Breast epithelium (tissue), 4 donors: ENCODE measurements around the gene SAXO2. TPM values are rescaled to one million over a fixed set of nuclear protein-coding genes. Genes with fewer than 3 reads are reported as not detected.

Experiments
- DNase-seq, 2 donors: peaks; one replicate each; pipeline ENCODE4 v3.0.0-alpha.2; 2019; ENCODE audit warnings: low spot score in 2 of 2
- H3K27ac ChIP-seq, 2 donors: fragments of 200-600 bp; sonication (generic) in 1 of 2; one replicate each; pipeline ENCODE4 v1.5.1; 2016 to 2019; ENCODE audit warnings: mild to moderate bottlenecking in 1 of 2
- H3K27me3 ChIP-seq, 2 donors: fragments of 200-600 bp; sonication (generic) in 1 of 2; one replicate each; pipeline versions ENCODE4 v1.5.1 to v1.6.0; 2017 to 2019; ENCODE audit warnings: control low read depth in 1 of 2, mild to moderate bottlenecking in 1 of 2
- H3K36me3 ChIP-seq: fragments of 200-600 bp; one replicate; pipeline ENCODE4 v1.5.1; 2019
- H3K4me1 ChIP-seq, 2 donors: fragments of 200-600 bp; sonication (generic); one replicate each; pipeline ENCODE4 v1.5.1; 2016 to 2019; ENCODE audit warnings: control low read depth in 1 of 2
- H3K4me3 ChIP-seq, 3 donors: fragments of 200-600 bp; sonication (generic); 1 replicate in 2 of 3; 2 replicates in 1 of 3; pipeline ENCODE4 v1.5.1; 2016 to 2019; ENCODE audit warnings: mild to moderate bottlenecking in 3 of 3, moderate library complexity in 2 of 3
- H3K9me3 ChIP-seq, 2 donors: fragments of 200-600 bp; sonication (generic) in 1 of 2; one replicate each; pipeline ENCODE4 v1.5.1; 2016 to 2019; ENCODE audit warnings: control low read depth in 1 of 2
- CTCF ChIP-seq, 3 donors: fragments of 450-650 bp; IDR thresholded peaks; one replicate each; pipeline ENCODE4 v1.5.1; 2016 to 2017; ENCODE audit warnings: antibody characterized with exemption in 3 of 3, mild to moderate bottlenecking in 3 of 3, moderate library complexity in 3 of 3
- POLR2A ChIP-seq: fragments of 450-650 bp; IDR thresholded peaks from one replicate; pipeline ENCODE4 v1.6.1; 2016; ENCODE audit warnings: antibody characterized with exemption, mild to moderate bottlenecking, moderate library complexity
- POLR2AphosphoS5 ChIP-seq, 3 donors: sonication (generic); formaldehyde crosslinking; IDR thresholded peaks; one replicate each; pipeline ENCODE4 v1.6.1; 2017; ENCODE audit warnings: antibody characterized with exemption in 3 of 3
- intact Hi-C: fragments of 100-400 bp; cut with DNase I; formaldehyde crosslinking; loops from one replicate; pipeline ENCODE4 v1.15.1; 2023; ENCODE audit warnings: low total_unique reads
- total RNA-seq, 3 donors: library from RNA; depleted of rRNA; stranded (reverse); fragments of >200 nt; gene quantifications; one replicate each; pipeline ENCODE4 v1.1.0, GENCODE V29; 2016

Gene SAXO2
- total RNA-seq, 3 donors from 2014 or later = 1.1 to 2.8 (median 2.3) TPM

- Histone ChIP-seq H3K27me3 (no peaks in the 10 kb centered on the region), H3K4me3 (no peak overlapping the region), H3K9me3 (no peaks in the 10 kb centered on the region), H3K36me3 (no peaks in the 10 kb centered on the region), H3K27ac (no peak overlapping the region), H3K4me1 (no peaks in the 10 kb centered on the region)
- TF ChIP-seq POLR2AphosphoS5 (IDR thresholded peaks at IDR 0.05) (no peak), CTCF (IDR thresholded peaks at IDR 0.05) (no peak), POLR2A (no peak)
- intact Hi-C loops = no loop called here
- DNase-seq = no peak
Observed at GRCh38 chr15:82300883-82301282, 38.3 kb downstream of the SAXO2 start.

DNA sequence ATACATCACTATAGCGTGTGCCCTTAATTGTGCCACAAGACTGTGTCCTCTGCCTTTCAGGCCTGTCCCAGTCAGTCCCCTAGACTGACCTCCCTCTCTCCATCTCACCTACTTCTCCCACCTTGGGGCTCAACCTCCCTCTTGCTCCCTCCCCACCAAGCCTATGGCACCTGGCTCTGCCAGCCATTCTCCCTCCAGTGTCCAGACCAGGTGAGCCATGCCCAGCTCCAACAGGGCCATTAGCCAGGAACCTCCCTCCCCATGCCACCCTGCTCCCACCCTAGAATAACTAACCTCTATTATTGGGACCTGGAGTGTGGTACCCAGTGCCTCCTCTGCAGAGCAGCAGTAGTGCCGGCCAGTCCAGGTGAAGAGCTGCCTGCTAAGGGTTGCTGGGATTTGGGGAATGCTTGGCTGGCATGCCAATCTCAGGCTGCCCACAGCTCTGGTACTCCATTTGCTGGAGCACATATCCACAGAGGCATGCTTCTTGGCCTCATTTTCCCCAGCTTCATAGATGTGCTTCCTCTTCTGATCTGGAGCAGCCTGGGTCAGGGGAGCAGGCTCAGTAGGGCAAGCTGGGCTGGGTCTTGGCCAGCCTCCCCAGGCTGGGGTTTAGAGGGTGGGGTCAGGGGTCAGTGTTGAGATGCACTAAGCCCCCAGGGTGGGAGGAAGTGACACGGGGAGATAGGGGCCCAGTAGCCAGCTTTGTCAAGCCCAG, 38.8 kb downstream of the SAXO2 start:
- intact Hi-C loops = no loop called here
- no peaks in the 10 kb centered on the region for H3K36me3 ChIP-seq
- TF ChIP-seq POLR2AphosphoS5 (IDR thresholded peaks at IDR 0.05) = no peak
- no peak for TF ChIP-seq POLR2A
- TF ChIP-seq CTCF (IDR thresholded peaks at IDR 0.05) = no peak
- H3K4me1 ChIP-seq = no peaks in the 10 kb centered on the region
- no peak overlapping the region for H3K4me3 ChIP-seq
- no peaks in the 10 kb centered on the region for H3K27me3 ChIP-seq
- H3K9me3 ChIP-seq = no peaks in the 10 kb centered on the region
- H3K27ac ChIP-seq = no peak overlapping the region
- no peak for DNase-seq

GRCh38 chr15:82303956-82304777, 41.5 kb downstream of the SAXO2 start:
- intact Hi-C loops = no loop called here
- H3K4me3 ChIP-seq = no peak overlapping the region
- TF ChIP-seq CTCF (IDR thresholded peaks at IDR 0.05) = no peak
- no peak for TF ChIP-seq POLR2AphosphoS5 (IDR thresholded peaks at IDR 0.05)
- no peak for TF ChIP-seq POLR2A
- DNase-seq = no peak
- H3K27me3 ChIP-seq = no peaks in the 10 kb centered on the region
- H3K9me3 ChIP-seq = no peaks in the 10 kb centered on the region
- no peak overlapping the region for H3K27ac ChIP-seq
- no peaks in the 10 kb centered on the region for H3K4me1 ChIP-seq
- no peaks in the 10 kb centered on the region for H3K36me3 ChIP-seq

- Histone ChIP-seq H3K27me3 (no peaks in the 10 kb centered on the region), H3K9me3 (no peaks in the 10 kb centered on the region), H3K36me3 (no peaks in the 10 kb centered on the region), H3K27ac (no peak overlapping the region), H3K4me1 (no peaks in the 10 kb centered on the region), H3K4me3 (no peak overlapping the region)
- DNase-seq = no peak
- intact Hi-C loops = no loop called here
- TF ChIP-seq CTCF (IDR thresholded peaks at IDR 0.05) = no peak
- TF ChIP-seq POLR2A = no peak
- no peak for TF ChIP-seq POLR2AphosphoS5 (IDR thresholded peaks at IDR 0.05)
Observed at GRCh38 chr15:82304778-82305090, 42.1 kb downstream of the SAXO2 start.

DNA sequence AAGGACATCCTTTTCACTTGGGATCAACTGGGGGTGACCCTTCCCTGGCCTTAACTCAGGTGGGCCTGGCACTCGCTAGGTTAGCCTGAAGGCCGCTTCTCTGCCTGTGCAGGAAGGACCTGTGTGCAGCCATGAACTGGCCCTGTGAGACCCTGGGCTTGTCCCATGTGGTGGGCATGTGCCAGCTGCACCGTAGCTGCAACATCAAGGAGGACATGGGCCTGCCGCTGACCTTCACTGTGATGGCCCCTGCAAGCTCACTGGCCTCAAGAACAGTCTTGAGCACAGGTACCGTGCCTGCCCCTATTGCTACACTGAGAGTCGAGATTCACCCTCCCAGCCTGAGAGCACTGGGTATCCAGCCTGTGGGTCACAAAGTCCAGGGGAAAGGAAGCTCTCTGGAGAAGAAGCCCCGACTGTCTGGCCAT, 43.0 kb downstream of the SAXO2 start:
- Histone ChIP-seq H3K36me3 (no peaks in the 10 kb centered on the region), H3K9me3 (no peaks in the 10 kb centered on the region)

More for the DNA sequence above, 43.0 kb downstream of the SAXO2 start:
- Histone ChIP-seq H3K4me1 (no peaks in the 10 kb centered on the region), H3K27ac (no peak overlapping the region), H3K4me3 (no peak overlapping the region), H3K27me3 (no peaks in the 10 kb centered on the region)
- no peak for TF ChIP-seq POLR2AphosphoS5 (IDR thresholded peaks at IDR 0.05)
- no peak for TF ChIP-seq CTCF (IDR thresholded peaks at IDR 0.05)
- no peak for TF ChIP-seq POLR2A
- intact Hi-C loops = no loop called here
- DNase-seq = no peak
